ENCODE data around the gene GNAS. TPM values are rescaled to one million over a fixed set of nuclear protein-coding genes. Genes with fewer than 3 reads are reported as not detected.
"Not testable (repeated sequence)": the region's sequence is repeated elsewhere in the genome, so short reads cannot be mapped to it uniquely, and the experiment has no call there.

GNAS gene
- total RNA-seq, 6 experiments from 2014 or later: 254 to 400 (median 287) TPM

- no peaks in the 10 kb centered on the region for H3K4me1 ChIP-seq
- DNase-seq: no peak
- ATAC-seq: no peak
- H3K27ac ChIP-seq: no peak overlapping the region
- WGBS (ENCODE audit: insufficient coverage, low coverage, low lambda C conversion rate, missing lambda C conversion rate): 80% methylated on average over 6 of the region's 8 CpGs
- H3K4me3 ChIP-seq: no peak overlapping the region
- H3K27me3 ChIP-seq: no peaks in the 10 kb centered on the region
- TF ChIP-seq CTCF (IDR thresholded peaks at IDR 0.05) (no peak), POLR2A (IDR thresholded peaks at IDR 0.05) (no peak)
- H3K36me3 ChIP-seq: no peaks in the 10 kb centered on the region
- no peaks in the 10 kb centered on the region for H3K9me3 ChIP-seq
- intact Hi-C loops (cut with DNase I): no loop called here
Measured at GRCh38 chr20:58824843-58825242, 27.7 kb upstream of the GNAS start.

- no peak for DNase-seq
- Histone ChIP-seq H3K27me3 (no peaks in the 10 kb centered on the region), H3K4me1 (no peaks in the 10 kb centered on the region), H3K27ac (no peak overlapping the region), H3K36me3 (no peaks in the 10 kb centered on the region), H3K4me3 (no peak overlapping the region), H3K9me3 (no peaks in the 10 kb centered on the region)
- intact Hi-C loops (cut with DNase I): no loop called here
- no peak for ATAC-seq
- WGBS (ENCODE audit: insufficient coverage, low coverage, low lambda C conversion rate, missing lambda C conversion rate): 78% methylated on average over 5 of the region's 6 CpGs
- TF ChIP-seq CTCF (IDR thresholded peaks at IDR 0.05) (no peak), POLR2A (IDR thresholded peaks at IDR 0.05) (no peak)
Measured at GRCh38 chr20:58825450-58825849, 27.1 kb upstream of the GNAS start.

GRCh38 chr20:58826271-58826670 lies 26.2 kb upstream of the GNAS start:
- WGBS (ENCODE audit: insufficient coverage, low coverage, low lambda C conversion rate, missing lambda C conversion rate): 62% methylated on average over 2 of the region's 5 CpGs
- no peaks in the 10 kb centered on the region for H3K27me3 ChIP-seq
- no peaks in the 10 kb centered on the region for H3K9me3 ChIP-seq
- DNase-seq (no peak), ATAC-seq (no peak)
- intact Hi-C loops (cut with DNase I): no loop called here
- H3K4me3 ChIP-seq: no peak overlapping the region
- no peak overlapping the region for H3K27ac ChIP-seq
- no peaks in the 10 kb centered on the region for H3K4me1 ChIP-seq
- no peaks in the 10 kb centered on the region for H3K36me3 ChIP-seq
- TF ChIP-seq CTCF (IDR thresholded peaks at IDR 0.05) (no peak), POLR2A (IDR thresholded peaks at IDR 0.05) (no peak)

GRCh38 chr20:58828136-58828535 lies 24.4 kb upstream of the GNAS start:
- Histone ChIP-seq H3K9me3 (no peaks in the 10 kb centered on the region), H3K36me3 (no peaks in the 10 kb centered on the region), H3K27me3 (no peaks in the 10 kb centered on the region), H3K4me1 (no peaks in the 10 kb centered on the region), H3K4me3 (no peak overlapping the region), H3K27ac (no peak overlapping the region)
- intact Hi-C loops (cut with DNase I): no loop called here
- 92% methylated on average over 2 of the region's 2 CpGs for WGBS (ENCODE audit: insufficient coverage, low coverage, low lambda C conversion rate, missing lambda C conversion rate)
- ATAC-seq (no peak), DNase-seq (no peak)
- TF ChIP-seq CTCF (IDR thresholded peaks at IDR 0.05) (no peak), POLR2A (IDR thresholded peaks at IDR 0.05) (no peak)

- DNase-seq; H3K4me3 ChIP-seq; H3K9me3 ChIP-seq; ATAC-seq; H3K27me3 ChIP-seq; H3K36me3 ChIP-seq; intact Hi-C loops (cut with DNase I); H3K27ac ChIP-seq; H3K4me1 ChIP-seq: not testable (repeated sequence)
- WGBS (ENCODE audit: insufficient coverage, low coverage, low lambda C conversion rate, missing lambda C conversion rate): 100% methylated on average over 2 of the region's 5 CpGs
Measured at GRCh38 chr20:58828804-58829203, 23.7 kb upstream of the GNAS start.

Measured in right lobe of liver (tissue), 6 donors.